HEK293 (cell line): Measurements from ENCODE around the gene COX5A.

Experiments used
- CTCF ChIA-PET: fragments of 350-600 bp; formaldehyde crosslinking; extraction: SDS; loops from one replicate; lab custom pipeline; 2021; ENCODE audit warnings: antibody characterized with exemption; lab: Yijun Ruan, JAX
- POLR2A ChIA-PET: fragments of 300-600 bp; formaldehyde crosslinking; extraction: SDS; loops from one replicate; lab custom pipeline; 2020; ENCODE audit warnings: antibody characterized with exemption, inconsistent platforms; lab: Yijun Ruan, JAX
- H3K27ac ChIP-seq: fragments of 200-500 bp; sonication (Bioruptor generic); 2 replicates; pipeline ENCODE4 v1.5.1; 2014; ENCODE audit warnings: low read depth, low read length, control low read depth, inconsistent platforms; ENCODE audit errors: extremely low read depth
- H3K36me3 ChIP-seq, 2 experiments: fragments of 200-500 bp in 1 of 2; sonication (Bioruptor generic) in 1 of 2; 1 replicate in 1 of 2; 2 replicates in 1 of 2; pipeline ENCODE4 v1.5.1; 2014 to 2017; ENCODE audit warnings: inconsistent platforms in 2 of 2, low read length in 2 of 2; ENCODE audit not compliant: control insufficient read depth in 2 of 2, insufficient read depth in 1 of 2
- H3K4me1 ChIP-seq: fragments of 200-500 bp; sonication (Bioruptor generic); 2 replicates; pipeline ENCODE4 v1.5.1; 2014; ENCODE audit warnings: mild to moderate bottlenecking, low read length, inconsistent platforms; ENCODE audit not compliant: control insufficient read depth, insufficient read depth
- H3K4me3 ChIP-seq: 2 replicates; pipeline ENCODE4 v1.5.1; 2011; ENCODE audit warnings: low read depth, mild to moderate bottlenecking, control low read depth, low read length, moderate library complexity
- H3K9me3 ChIP-seq: fragments of 200-500 bp; sonication (Bioruptor generic); 2 replicates; pipeline ENCODE4 v1.5.1; 2014; ENCODE audit warnings: low read depth, low read length, inconsistent platforms; ENCODE audit not compliant: control insufficient read depth, insufficient read depth
- FEZF1 ChIP-seq: fragments of 450-650 bp; formaldehyde crosslinking; IDR thresholded peaks from 2 replicates; pipeline ENCODE4 v1.5.1; 2016; ENCODE audit warnings: missing biosample characterization, missing genetic modification characterization
- GFI1B ChIP-seq: fragments of 450-650 bp; formaldehyde crosslinking; IDR thresholded peaks from 2 replicates; pipeline ENCODE4 v1.5.1; 2016; ENCODE audit warnings: missing biosample characterization, missing genetic modification characterization
- HOXD13 ChIP-seq: sonication (generic); formaldehyde crosslinking; IDR thresholded peaks from 2 replicates; pipeline ENCODE4 v1.8.0; 2022; ENCODE audit warnings: missing genetic modification reagents, borderline replicate concordance
- KLF16 ChIP-seq: fragments of 450-650 bp; formaldehyde crosslinking; IDR thresholded peaks from 2 replicates; pipeline ENCODE4 v1.5.1; 2017; ENCODE audit warnings: missing biosample characterization, missing genetic modification characterization
- KLF7 ChIP-seq: fragments of 450-650 bp; formaldehyde crosslinking; IDR thresholded peaks from 2 replicates; pipeline ENCODE4 v1.5.1; 2016; ENCODE audit warnings: missing biosample characterization, missing genetic modification characterization, borderline replicate concordance
- MZF1 ChIP-seq: fragments of 450-650 bp; formaldehyde crosslinking; IDR thresholded peaks from 2 replicates; pipeline ENCODE4 v1.5.1; 2017; ENCODE audit warnings: missing biosample characterization, missing genetic modification characterization, borderline replicate concordance
- PRDM1 ChIP-seq: fragments of 450-650 bp; formaldehyde crosslinking; IDR thresholded peaks from 2 replicates; pipeline ENCODE4; 2016; ENCODE audit warnings: missing biosample characterization, missing genetic modification characterization
- RBAK ChIP-seq: fragments of 450-650 bp; formaldehyde crosslinking; IDR thresholded peaks from 2 replicates; pipeline ENCODE4 v1.5.1; 2016; ENCODE audit warnings: missing biosample characterization, missing genetic modification characterization
- SETDB1 ChIP-seq: IDR thresholded peaks from one replicate; pipeline ENCODE4 v1.6.1; 2017; ENCODE audit warnings: mild to moderate bottlenecking, low read length, moderate library complexity, mixed read lengths; ENCODE audit not compliant: insufficient read length
- TRIM28 ChIP-seq: IDR thresholded peaks from 2 replicates; pipeline ENCODE4 v1.6.1; 2011; ENCODE audit warnings: low read length, control low read depth, borderline replicate concordance
- YY1 ChIP-seq: fragments of 450-650 bp; formaldehyde crosslinking; IDR thresholded peaks from 2 replicates; pipeline ENCODE4 v1.5.1; 2018; ENCODE audit warnings: missing biosample characterization, missing genetic modification characterization
- ZFP3 ChIP-seq: fragments of 450-650 bp; formaldehyde crosslinking; IDR thresholded peaks from 2 replicates; pipeline ENCODE4 v1.5.1; 2016; ENCODE audit warnings: low read depth, missing biosample characterization, missing genetic modification characterization
- ZNF138 ChIP-seq: fragments of 450-650 bp; formaldehyde crosslinking; IDR thresholded peaks from 2 replicates; pipeline ENCODE4 v1.5.1; 2016; ENCODE audit warnings: missing biosample characterization, missing genetic modification characterization, borderline replicate concordance
- ZNF184 ChIP-seq: fragments of 450-650 bp; IDR thresholded peaks from 2 replicates; pipeline ENCODE4 v1.5.1; 2018; ENCODE audit warnings: missing biosample characterization, mild to moderate bottlenecking, missing genetic modification characterization
- ZNF221 ChIP-seq: fragments of 450-650 bp; formaldehyde crosslinking; IDR thresholded peaks from 2 replicates; pipeline ENCODE4 v1.5.1; 2017; ENCODE audit warnings: missing biosample characterization, missing genetic modification characterization, borderline replicate concordance
- ZNF23 ChIP-seq: fragments of 450-650 bp; formaldehyde crosslinking; IDR thresholded peaks from 2 replicates; pipeline ENCODE4 v1.5.1; 2016; ENCODE audit warnings: missing biosample characterization, missing genetic modification characterization, borderline replicate concordance
- ZNF529 ChIP-seq: fragments of 450-650 bp; formaldehyde crosslinking; IDR thresholded peaks from 2 replicates; pipeline ENCODE4 v1.5.1; 2017; ENCODE audit warnings: missing genetic modification characterization, missing biosample characterization; ENCODE audit not compliant: insufficient replicate concordance
- ZNF596 ChIP-seq: fragments of 450-650 bp; IDR thresholded peaks from 2 replicates; pipeline ENCODE4 v1.5.0; 2018; ENCODE audit warnings: missing biosample characterization, mild to moderate bottlenecking, missing genetic modification characterization, moderate library complexity
- ZNF658 ChIP-seq: fragments of 450-650 bp; formaldehyde crosslinking; IDR thresholded peaks from 2 replicates; pipeline ENCODE4; 2016; ENCODE audit warnings: missing biosample characterization, missing genetic modification characterization
- ZSCAN30 ChIP-seq: fragments of 450-650 bp; IDR thresholded peaks from 2 replicates; pipeline ENCODE4 v1.5.1; 2018; ENCODE audit warnings: missing biosample characterization, mild to moderate bottlenecking, missing genetic modification characterization, moderate library complexity
- TF ChIP-seq, protein P1 (sequence below): fragments of 450-650 bp; formaldehyde crosslinking; IDR thresholded peaks from 2 replicates; pipeline ENCODE4 v1.5.1; 2016; ENCODE audit warnings: missing biosample characterization, missing genetic modification characterization
- TF ChIP-seq, protein P2 (sequence below): fragments of 450-650 bp; formaldehyde crosslinking; IDR thresholded peaks from 2 replicates; pipeline ENCODE4 v1.5.1; 2017; ENCODE audit warnings: missing biosample characterization, mild to moderate bottlenecking, missing genetic modification characterization, moderate library complexity
- TF ChIP-seq, protein P3 (sequence below): fragments of 450-650 bp; formaldehyde crosslinking; IDR thresholded peaks from 2 replicates; pipeline ENCODE4 v1.5.1; 2017; ENCODE audit warnings: missing biosample characterization, missing genetic modification characterization
- TF ChIP-seq, protein P4 (sequence below): fragments of 450-650 bp; formaldehyde crosslinking; IDR thresholded peaks from 2 replicates; pipeline ENCODE4 v1.5.1; 2016; ENCODE audit warnings: missing biosample characterization, missing genetic modification characterization
- TF ChIP-seq, protein P5 (sequence below): fragments of 450-650 bp; formaldehyde crosslinking; IDR thresholded peaks from 2 replicates; pipeline ENCODE4 v1.5.1; 2016; ENCODE audit warnings: missing biosample characterization, missing genetic modification characterization
- TF ChIP-seq, protein P6 (sequence below): fragments of 450-650 bp; formaldehyde crosslinking; IDR thresholded peaks from 2 replicates; pipeline ENCODE4 v1.5.1; 2016; ENCODE audit warnings: missing biosample characterization, missing genetic modification characterization, low read depth

Gene COX5A

DNA sequence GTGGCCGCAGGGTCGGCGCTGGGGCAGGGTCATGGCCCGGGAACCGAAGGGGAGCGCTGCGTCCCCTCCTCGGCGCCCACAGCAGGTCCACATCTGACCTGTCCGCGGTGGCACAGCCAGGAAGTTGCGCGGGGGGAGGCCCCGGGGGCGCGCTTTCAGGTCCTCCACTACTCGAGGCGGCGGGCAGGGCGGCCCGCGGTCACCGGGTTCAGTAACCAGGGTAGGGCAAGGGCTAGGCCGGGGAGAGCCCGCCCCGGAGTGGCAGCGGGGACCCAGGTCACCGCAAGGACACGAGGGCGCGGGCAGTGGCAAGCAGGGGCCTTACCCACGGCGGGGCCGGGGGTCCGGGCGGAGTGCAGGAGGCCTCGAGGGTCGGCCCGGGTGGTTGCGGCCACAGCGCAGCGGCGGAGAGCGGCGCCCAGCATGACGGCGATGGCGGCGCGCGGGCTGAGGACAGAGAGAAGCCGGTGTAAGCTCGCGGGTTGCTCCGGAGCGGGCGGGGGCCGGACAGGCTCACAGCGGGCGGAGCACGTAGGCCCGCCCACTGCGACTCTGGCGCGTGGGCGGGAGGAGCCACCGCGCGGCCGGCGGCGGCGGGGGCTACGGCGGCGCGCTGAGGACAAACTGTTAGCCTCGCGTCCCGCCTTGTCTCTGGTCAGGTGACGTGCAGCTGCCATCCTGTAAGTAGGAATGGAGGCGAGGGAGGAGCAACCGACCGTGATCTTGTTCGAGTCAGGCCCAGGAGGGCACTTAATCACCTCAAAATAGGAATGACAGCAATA is at the start of gene COX5A:
Gene COX5A (minus strand): TSS at position 484 of the 782 bp plus-strand sequence. CDS start 59 bp downstream, at position 425.
- peak within 1 kb of the TSS; percentile 94 for H3K27ac ChIP-seq
- H3K9me3 ChIP-seq = no peaks in the 10 kb centered on the region
- peak within 1 kb of the TSS; percentile 87 for H3K4me3 ChIP-seq
- peaks cover 7% of the 10 kb centered on the region for H3K4me1 ChIP-seq
- ChIA-PET POLR2A (interaction anchor here (0.6 to 3.3 kb wide), 19 partner anchors 10 to 264 kb away, joined by 3 to 25 read pairs (median 4); partner anchors contain the start of genes C15orf39, FAM219B, MPI and PPCDC), CTCF (interaction anchor here (0.6 to 2.1 kb wide), 5 partner anchors 13 to 190 kb away, joined by 3 to 13 read pairs (median 4); no protein-coding TSS in a partner anchor)
- peaks cover 3 to 18% of the 10 kb centered on the region in 2 experiments; a peak in 2 of 3 replicates for H3K36me3 ChIP-seq
- TF ChIP-seq FEZF1 = no peak
- TF ChIP-seq PRDM1 (tag by site-specific recombination) = no peak
- TF ChIP-seq ZNF658 (tag by site-specific recombination) = no peak
- TF ChIP-seq, protein P1, sequence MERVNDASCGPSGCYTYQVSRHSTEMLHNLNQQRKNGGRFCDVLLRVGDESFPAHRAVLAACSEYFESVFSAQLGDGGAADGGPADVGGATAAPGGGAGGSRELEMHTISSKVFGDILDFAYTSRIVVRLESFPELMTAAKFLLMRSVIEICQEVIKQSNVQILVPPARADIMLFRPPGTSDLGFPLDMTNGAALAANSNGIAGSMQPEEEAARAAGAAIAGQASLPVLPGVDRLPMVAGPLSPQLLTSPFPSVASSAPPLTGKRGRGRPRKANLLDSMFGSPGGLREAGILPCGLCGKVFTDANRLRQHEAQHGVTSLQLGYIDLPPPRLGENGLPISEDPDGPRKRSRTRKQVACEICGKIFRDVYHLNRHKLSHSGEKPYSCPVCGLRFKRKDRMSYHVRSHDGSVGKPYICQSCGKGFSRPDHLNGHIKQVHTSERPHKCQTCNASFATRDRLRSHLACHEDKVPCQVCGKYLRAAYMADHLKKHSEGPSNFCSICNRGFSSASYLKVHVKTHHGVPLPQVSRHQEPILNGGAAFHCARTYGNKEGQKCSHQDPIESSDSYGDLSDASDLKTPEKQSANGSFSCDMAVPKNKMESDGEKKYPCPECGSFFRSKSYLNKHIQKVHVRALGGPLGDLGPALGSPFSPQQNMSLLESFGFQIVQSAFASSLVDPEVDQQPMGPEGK (tag by site-specific recombination) = peak; percentile 91
- peak; percentile 66; the same call in 1 of the 2 replicates for TF ChIP-seq ZNF596 (tag by site-specific recombination)
- no peak for TF ChIP-seq ZNF23
- TF ChIP-seq, protein P2, sequence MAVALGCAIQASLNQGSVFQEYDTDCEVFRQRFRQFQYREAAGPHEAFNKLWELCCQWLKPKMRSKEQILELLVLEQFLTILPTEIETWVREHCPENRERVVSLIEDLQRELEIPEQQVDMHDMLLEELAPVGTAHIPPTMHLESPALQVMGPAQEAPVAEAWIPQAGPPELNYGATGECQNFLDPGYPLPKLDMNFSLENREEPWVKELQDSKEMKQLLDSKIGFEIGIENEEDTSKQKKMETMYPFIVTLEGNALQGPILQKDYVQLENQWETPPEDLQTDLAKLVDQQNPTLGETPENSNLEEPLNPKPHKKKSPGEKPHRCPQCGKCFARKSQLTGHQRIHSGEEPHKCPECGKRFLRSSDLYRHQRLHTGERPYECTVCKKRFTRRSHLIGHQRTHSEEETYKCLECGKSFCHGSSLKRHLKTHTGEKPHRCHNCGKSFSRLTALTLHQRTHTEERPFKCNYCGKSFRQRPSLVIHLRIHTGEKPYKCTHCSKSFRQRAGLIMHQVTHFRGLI = peak; percentile 76
- no peak for TF ChIP-seq HOXD13 (CRISPR knock-in tag)
- peak; percentile 87 for TF ChIP-seq KLF16 (tag by site-specific recombination)
- TF ChIP-seq, protein P3, sequence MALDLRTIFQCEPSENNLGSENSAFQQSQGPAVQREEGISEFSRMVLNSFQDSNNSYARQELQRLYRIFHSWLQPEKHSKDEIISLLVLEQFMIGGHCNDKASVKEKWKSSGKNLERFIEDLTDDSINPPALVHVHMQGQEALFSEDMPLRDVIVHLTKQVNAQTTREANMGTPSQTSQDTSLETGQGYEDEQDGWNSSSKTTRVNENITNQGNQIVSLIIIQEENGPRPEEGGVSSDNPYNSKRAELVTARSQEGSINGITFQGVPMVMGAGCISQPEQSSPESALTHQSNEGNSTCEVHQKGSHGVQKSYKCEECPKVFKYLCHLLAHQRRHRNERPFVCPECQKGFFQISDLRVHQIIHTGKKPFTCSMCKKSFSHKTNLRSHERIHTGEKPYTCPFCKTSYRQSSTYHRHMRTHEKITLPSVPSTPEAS (tag by site-specific recombination) = no peak
- TF ChIP-seq ZNF221 (tag by site-specific recombination) = no peak; the same call in 1 of the 2 replicates
- no peak for TF ChIP-seq GFI1B (tag by site-specific recombination)
- no peak for TF ChIP-seq ZNF138 (tag by site-specific recombination)
- TF ChIP-seq MZF1 (tag by site-specific recombination) = no peak
- TF ChIP-seq TRIM28 = no peak
- TF ChIP-seq ZNF184 (tag by site-specific recombination) = peak; percentile 53; the same call in 1 of the 2 replicates
- no peak for TF ChIP-seq ZNF529 (tag by site-specific recombination)
- TF ChIP-seq, protein P4, sequence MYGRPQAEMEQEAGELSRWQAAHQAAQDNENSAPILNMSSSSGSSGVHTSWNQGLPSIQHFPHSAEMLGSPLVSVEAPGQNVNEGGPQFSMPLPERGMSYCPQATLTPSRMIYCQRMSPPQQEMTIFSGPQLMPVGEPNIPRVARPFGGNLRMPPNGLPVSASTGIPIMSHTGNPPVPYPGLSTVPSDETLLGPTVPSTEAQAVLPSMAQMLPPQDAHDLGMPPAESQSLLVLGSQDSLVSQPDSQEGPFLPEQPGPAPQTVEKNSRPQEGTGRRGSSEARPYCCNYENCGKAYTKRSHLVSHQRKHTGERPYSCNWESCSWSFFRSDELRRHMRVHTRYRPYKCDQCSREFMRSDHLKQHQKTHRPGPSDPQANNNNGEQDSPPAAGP = no peak; the same call in none of the 2 replicates
- TF ChIP-seq, protein P5, sequence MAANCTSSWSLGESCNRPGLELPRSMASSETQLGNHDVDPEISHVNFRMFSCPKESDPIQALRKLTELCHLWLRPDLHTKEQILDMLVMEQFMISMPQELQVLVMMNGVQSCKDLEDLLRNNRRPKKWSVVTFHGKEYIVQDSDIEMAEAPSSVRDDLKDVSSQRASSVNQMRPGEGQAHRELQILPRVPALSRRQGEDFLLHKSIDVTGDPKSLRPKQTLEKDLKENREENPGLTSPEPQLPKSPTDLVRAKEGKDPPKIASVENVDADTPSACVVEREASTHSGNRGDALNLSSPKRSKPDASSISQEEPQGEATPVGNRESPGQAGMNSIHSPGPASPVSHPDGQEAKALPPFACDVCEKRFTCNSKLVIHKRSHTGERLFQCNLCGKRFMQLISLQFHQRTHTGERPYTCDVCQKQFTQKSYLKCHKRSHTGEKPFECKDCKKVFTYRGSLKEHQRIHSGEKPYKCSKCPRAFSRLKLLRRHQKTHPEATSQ (tag by site-specific recombination) = peak; percentile 96
- TF ChIP-seq KLF7 (tag by site-specific recombination) = no peak
- TF ChIP-seq ZSCAN30 (tag by site-specific recombination) = peak; percentile 92
- peak; percentile 88 for TF ChIP-seq YY1
- TF ChIP-seq ZFP3 (tag by site-specific recombination) = no peak
- TF ChIP-seq, protein P6, sequence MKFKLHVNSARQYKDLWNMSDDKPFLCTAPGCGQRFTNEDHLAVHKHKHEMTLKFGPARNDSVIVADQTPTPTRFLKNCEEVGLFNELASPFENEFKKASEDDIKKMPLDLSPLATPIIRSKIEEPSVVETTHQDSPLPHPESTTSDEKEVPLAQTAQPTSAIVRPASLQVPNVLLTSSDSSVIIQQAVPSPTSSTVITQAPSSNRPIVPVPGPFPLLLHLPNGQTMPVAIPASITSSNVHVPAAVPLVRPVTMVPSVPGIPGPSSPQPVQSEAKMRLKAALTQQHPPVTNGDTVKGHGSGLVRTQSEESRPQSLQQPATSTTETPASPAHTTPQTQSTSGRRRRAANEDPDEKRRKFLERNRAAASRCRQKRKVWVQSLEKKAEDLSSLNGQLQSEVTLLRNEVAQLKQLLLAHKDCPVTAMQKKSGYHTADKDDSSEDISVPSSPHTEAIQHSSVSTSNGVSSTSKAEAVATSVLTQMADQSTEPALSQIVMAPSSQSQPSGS (tag by site-specific recombination) = peak; percentile 41; the same call in 1 of the 2 replicates
- TF ChIP-seq RBAK = no peak
- no peak for TF ChIP-seq SETDB1
